ENCODE results near the gene SOBP.

Gene SOBP

GRCh38 chr6:107606407-107606806 lies 116.5 kb downstream of the SOBP start:
- TF ChIP-seq CTCF (IDR thresholded peaks at IDR 0.05) = no peak
- no peak for TF ChIP-seq ZFX (IDR thresholded peaks at IDR 0.05; ENCODE audit: borderline replicate concordance)
- H3K27ac ChIP-seq = no peak overlapping the region

GRCh38 chr6:107607116-107607515 lies 117.2 kb downstream of the SOBP start:
- H3K27ac ChIP-seq = no peak overlapping the region
- TF ChIP-seq CTCF (IDR thresholded peaks at IDR 0.05) (no peak), ZFX (IDR thresholded peaks at IDR 0.05; ENCODE audit: borderline replicate concordance) (no peak)

- H3K27ac ChIP-seq = no peak overlapping the region
Observed at GRCh38 chr6:107611094-107611810, 121.3 kb downstream of the SOBP start.

GRCh38 chr6:107612762-107613415 lies 123.0 kb downstream of the SOBP start:
- TF ChIP-seq ZFX (IDR thresholded peaks at IDR 0.05; ENCODE audit: borderline replicate concordance) (no peak), CTCF (IDR thresholded peaks at IDR 0.05) (no peak)
- no peak overlapping the region for H3K27ac ChIP-seq

More at GRCh38 chr6:107611094-107611810, 121.3 kb downstream of the SOBP start:
- TF ChIP-seq ZFX (IDR thresholded peaks at IDR 0.05; ENCODE audit: borderline replicate concordance) = no peak
- TF ChIP-seq CTCF (IDR thresholded peaks at IDR 0.05) = no peak

- TF ChIP-seq ZFX (IDR thresholded peaks at IDR 0.05; ENCODE audit: borderline replicate concordance) (no peak), CTCF (IDR thresholded peaks at IDR 0.05) (no peak)
- no peak overlapping the region for H3K27ac ChIP-seq
Observed at GRCh38 chr6:107613651-107614379, 123.9 kb downstream of the SOBP start.

- TF ChIP-seq ZFX (IDR thresholded peaks at IDR 0.05; ENCODE audit: borderline replicate concordance) (no peak), CTCF (IDR thresholded peaks at IDR 0.05) (no peak)
- no peak overlapping the region for H3K27ac ChIP-seq
Observed at GRCh38 chr6:107614828-107615227, 124.9 kb downstream of the SOBP start.

Measured in 22Rv1 (cell line).